Cardiac septum (tissue), 1 donor: Measurements from ENCODE around the gene ZSCAN9. TPM values are rescaled to one million over a fixed set of nuclear protein-coding genes. Genes with fewer than 3 reads are reported as not detected.

ENCODE experiments used
- DNase-seq: peaks from one replicate; pipeline ENCODE4 v3.0.0-alpha.2; 2020; ENCODE audit warnings: low spot score
- intact Hi-C: fragments of 100-400 bp; cut with DNase I; formaldehyde crosslinking; loops from one replicate; pipeline ENCODE4 v1.14.0; 2022
- total RNA-seq: library from RNA; stranded (reverse); fragmentation: NEBNext Ultra II Directional; extraction: Animal tissue kit (Norgen Biotek cat#: 25700); gene quantifications from one replicate; pipeline ENCODE4 v1.2.1, GENCODE V29; 2021
- donor health status: DM: no; HTN: no; CAD: no.

Gene ZSCAN9
- total RNA-seq, 1 donor from 2014 or later: 8.4 TPM

- intact Hi-C loops: loop anchor here (10.0 kb wide), 1 partner anchor 124 kb away; no protein-coding TSS in a partner anchor
- peak; percentile 90 for DNase-seq
Observed at GRCh38 chr6:28258877-28259777, 34.1 kb downstream of the ZSCAN9 start, which contains the start of gene NKAPL. NKAPL (plus strand) TSS chr6:28259297; CDS start chr6:28259372, 75 bp downstream.

GRCh38 chr6:28263922-28264321 lies 38.8 kb downstream of the ZSCAN9 start:
- DNase-seq: no peak
- intact Hi-C loops: no loop called here

GRCh38 chr6:28264834-28265401 lies 39.8 kb downstream of the ZSCAN9 start:
- DNase-seq: no peak
- intact Hi-C loops: loop anchor here (5.0 kb wide), 1 partner anchor 72 kb away; the partner anchor contains the start of gene ZSCAN31

GRCh38 chr6:28266563-28266961 lies 41.5 kb downstream of the ZSCAN9 start:
- DNase-seq: no peak
- intact Hi-C loops: loop anchor here (2.0 to 5.0 kb wide), 2 partner anchors 71 to 84 kb away; partner anchors contain the start of gene ZSCAN31

- intact Hi-C loops: loop anchor here (2.0 to 5.0 kb wide), 2 partner anchors 70 to 84 kb away; partner anchors contain the start of gene ZSCAN31
- DNase-seq: peak; percentile 89
Observed at GRCh38 chr6:28266962-28267694, 42.1 kb downstream of the ZSCAN9 start, which contains the start of gene ZSCAN26. ZSCAN26 (plus strand) TSS chr6:28267143; CDS start chr6:28271920, 4,777 bp downstream.

GRCh38 chr6:28267695-28268059 lies 42.6 kb downstream of the ZSCAN9 start:
- no peak for DNase-seq
- intact Hi-C loops: loop anchor here (2.0 to 5.0 kb wide), 2 partner anchors 70 to 83 kb away; partner anchors contain the start of gene ZSCAN31

- intact Hi-C loops: loop anchor here (5.0 kb wide), 1 partner anchor 68 kb away; the partner anchor contains the start of gene ZSCAN31
- DNase-seq: no peak
Observed at GRCh38 chr6:28269492-28269891, 44.4 kb downstream of the ZSCAN9 start.

GRCh38 chr6:28274888-28275287 lies 49.8 kb downstream of the ZSCAN9 start:
- intact Hi-C loops: no loop called here

GRCh38 chr6:28277746-28278145 lies 52.7 kb downstream of the ZSCAN9 start:
- intact Hi-C loops: no loop called here
- no peak for DNase-seq

More at GRCh38 chr6:28274888-28275287, 49.8 kb downstream of the ZSCAN9 start:
- DNase-seq: no peak

GRCh38 chr6:28280595-28281287 lies 55.7 kb downstream of the ZSCAN9 start:
- intact Hi-C loops: loop anchor here (2.0 kb wide), 1 partner anchor 70 kb away; no protein-coding TSS in a partner anchor
- no peak for DNase-seq

- intact Hi-C loops: loop anchor here (2.0 kb wide), 1 partner anchor 69 kb away; no protein-coding TSS in a partner anchor
Observed at GRCh38 chr6:28281288-28282064, 56.4 kb downstream of the ZSCAN9 start, which contains the start of gene PGBD1. PGBD1 (plus strand) TSS chr6:28281572; CDS start chr6:28283814, 2,242 bp downstream.

GRCh38 chr6:28282926-28283325 lies 57.9 kb downstream of the ZSCAN9 start:
- no peak for DNase-seq
- intact Hi-C loops: no loop called here

More at GRCh38 chr6:28281288-28282064, 56.4 kb downstream of the ZSCAN9 start, which contains the start of gene PGBD1:
- DNase-seq: peak; percentile 82

Other genes with a start within 250 kb of the ZSCAN9 start
- 0.13 TPM for gene ZNF165, start 144.7 kb upstream of the ZSCAN9 start, total RNA-seq
- 1.9 TPM for gene ZSCAN16, start 100.7 kb upstream of the ZSCAN9 start, total RNA-seq
- gene ZKSCAN8, start 83.4 kb upstream of the ZSCAN9 start, total RNA-seq: 15.7 TPM
- gene ZKSCAN4, start 27.0 kb downstream of the ZSCAN9 start, total RNA-seq: 2.4 TPM
- gene NKAPL, start 34.0 kb downstream of the ZSCAN9 start, total RNA-seq: 6.6 TPM
- 13.4 TPM for gene ZSCAN26, start 41.9 kb downstream of the ZSCAN9 start, total RNA-seq
- gene PGBD1, start 56.3 kb downstream of the ZSCAN9 start, total RNA-seq: 3.8 TPM
- 7.1 TPM for gene ZSCAN31, start 110.9 kb downstream of the ZSCAN9 start, total RNA-seq
- gene ZKSCAN3, start 124.7 kb downstream of the ZSCAN9 start, total RNA-seq: 5.3 TPM
- gene ZSCAN12, start 174.5 kb downstream of the ZSCAN9 start, total RNA-seq: 3.1 TPM
- 1.6 TPM for gene ZSCAN23, start 218.2 kb downstream of the ZSCAN9 start, total RNA-seq